ENCODE results near the gene PTCD3.

The PTCD3 gene

DNA sequence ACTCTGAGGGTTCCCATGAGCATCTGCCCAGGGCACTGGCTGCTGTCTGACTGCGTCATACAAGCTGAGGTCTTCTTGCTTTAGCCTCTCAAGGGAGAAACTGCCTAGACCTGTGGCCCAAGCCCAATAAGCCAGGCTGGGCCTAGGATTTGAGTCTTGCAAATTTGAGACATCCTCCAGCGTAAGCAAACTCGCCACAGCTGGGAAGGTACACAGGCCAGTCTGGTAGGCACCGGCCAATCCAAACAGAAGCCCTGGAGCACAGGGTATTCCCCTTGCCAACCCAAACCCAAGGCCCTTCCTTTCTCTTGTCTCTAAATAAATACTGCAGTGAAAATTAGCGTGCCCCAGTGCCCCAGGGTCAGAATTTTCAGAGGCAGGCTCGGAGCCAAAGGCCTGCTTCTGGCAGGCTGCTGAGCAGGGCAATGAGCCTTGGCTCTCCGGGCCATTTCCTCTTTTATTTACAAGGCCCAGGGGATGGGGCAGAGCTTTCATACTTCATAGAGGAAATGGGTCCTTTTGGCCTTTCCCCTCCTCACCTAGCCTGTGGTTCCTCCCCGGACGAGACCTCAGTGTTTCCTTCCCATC is 33.7 kb upstream of the PTCD3 start (continued):
- TF ChIP-seq, protein P1, sequence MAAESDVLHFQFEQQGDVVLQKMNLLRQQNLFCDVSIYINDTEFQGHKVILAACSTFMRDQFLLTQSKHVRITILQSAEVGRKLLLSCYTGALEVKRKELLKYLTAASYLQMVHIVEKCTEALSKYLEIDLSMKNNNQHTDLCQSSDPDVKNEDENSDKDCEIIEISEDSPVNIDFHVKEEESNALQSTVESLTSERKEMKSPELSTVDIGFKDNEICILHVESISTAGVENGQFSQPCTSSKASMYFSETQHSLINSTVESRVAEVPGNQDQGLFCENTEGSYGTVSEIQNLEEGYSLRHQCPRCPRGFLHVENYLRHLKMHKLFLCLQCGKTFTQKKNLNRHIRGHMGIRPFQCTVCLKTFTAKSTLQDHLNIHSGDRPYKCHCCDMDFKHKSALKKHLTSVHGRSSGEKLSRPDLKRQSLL (tag by site-specific recombination; IDR thresholded peaks at IDR 0.05) = no peak
- TF ChIP-seq OSR2 (tag by site-specific recombination; IDR thresholded peaks at IDR 0.05) = no peak
- TF ChIP-seq ZNF174 (tag by site-specific recombination; IDR thresholded peaks at IDR 0.05) = no peak
- TF ChIP-seq, protein P2, sequence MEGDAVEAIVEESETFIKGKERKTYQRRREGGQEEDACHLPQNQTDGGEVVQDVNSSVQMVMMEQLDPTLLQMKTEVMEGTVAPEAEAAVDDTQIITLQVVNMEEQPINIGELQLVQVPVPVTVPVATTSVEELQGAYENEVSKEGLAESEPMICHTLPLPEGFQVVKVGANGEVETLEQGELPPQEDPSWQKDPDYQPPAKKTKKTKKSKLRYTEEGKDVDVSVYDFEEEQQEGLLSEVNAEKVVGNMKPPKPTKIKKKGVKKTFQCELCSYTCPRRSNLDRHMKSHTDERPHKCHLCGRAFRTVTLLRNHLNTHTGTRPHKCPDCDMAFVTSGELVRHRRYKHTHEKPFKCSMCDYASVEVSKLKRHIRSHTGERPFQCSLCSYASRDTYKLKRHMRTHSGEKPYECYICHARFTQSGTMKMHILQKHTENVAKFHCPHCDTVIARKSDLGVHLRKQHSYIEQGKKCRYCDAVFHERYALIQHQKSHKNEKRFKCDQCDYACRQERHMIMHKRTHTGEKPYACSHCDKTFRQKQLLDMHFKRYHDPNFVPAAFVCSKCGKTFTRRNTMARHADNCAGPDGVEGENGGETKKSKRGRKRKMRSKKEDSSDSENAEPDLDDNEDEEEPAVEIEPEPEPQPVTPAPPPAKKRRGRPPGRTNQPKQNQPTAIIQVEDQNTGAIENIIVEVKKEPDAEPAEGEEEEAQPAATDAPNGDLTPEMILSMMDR (tag by site-specific recombination; IDR thresholded peaks at IDR 0.05) = no peak
- TF ChIP-seq PBX3 (CRISPR knock-in tag; IDR thresholded peaks at IDR 0.05) = no peak
- TF ChIP-seq ZNF148 (tag by site-specific recombination; IDR thresholded peaks at IDR 0.05; ENCODE audit: borderline replicate concordance) = no peak
- no peak for TF ChIP-seq TRIM28 (IDR thresholded peaks at IDR 0.05; ENCODE audit: borderline replicate concordance, low read length)

DNA sequence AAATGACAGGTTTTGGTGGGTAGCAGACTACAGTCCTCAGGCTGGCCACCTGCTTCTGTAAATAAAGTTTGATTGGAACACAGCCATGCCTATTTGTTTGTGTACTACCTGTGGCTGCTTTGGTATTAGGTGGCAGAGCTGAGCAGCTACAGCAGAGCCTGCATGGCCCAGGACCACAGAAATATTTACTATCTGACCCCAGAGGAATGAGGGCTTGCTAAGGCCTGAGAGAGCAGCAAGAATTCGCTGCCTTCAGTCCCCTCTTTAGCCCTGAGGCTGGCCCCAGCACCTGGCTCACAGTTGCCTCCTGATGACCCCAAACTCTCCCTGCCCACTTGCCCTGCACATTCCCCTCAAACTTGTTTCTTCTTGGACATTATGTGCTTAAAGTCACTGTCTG is 32.8 kb upstream of the PTCD3 start:
- ChIA-PET POLR2A (no interaction called here), CTCF (no interaction called here)
- TF ChIP-seq, protein P3, sequence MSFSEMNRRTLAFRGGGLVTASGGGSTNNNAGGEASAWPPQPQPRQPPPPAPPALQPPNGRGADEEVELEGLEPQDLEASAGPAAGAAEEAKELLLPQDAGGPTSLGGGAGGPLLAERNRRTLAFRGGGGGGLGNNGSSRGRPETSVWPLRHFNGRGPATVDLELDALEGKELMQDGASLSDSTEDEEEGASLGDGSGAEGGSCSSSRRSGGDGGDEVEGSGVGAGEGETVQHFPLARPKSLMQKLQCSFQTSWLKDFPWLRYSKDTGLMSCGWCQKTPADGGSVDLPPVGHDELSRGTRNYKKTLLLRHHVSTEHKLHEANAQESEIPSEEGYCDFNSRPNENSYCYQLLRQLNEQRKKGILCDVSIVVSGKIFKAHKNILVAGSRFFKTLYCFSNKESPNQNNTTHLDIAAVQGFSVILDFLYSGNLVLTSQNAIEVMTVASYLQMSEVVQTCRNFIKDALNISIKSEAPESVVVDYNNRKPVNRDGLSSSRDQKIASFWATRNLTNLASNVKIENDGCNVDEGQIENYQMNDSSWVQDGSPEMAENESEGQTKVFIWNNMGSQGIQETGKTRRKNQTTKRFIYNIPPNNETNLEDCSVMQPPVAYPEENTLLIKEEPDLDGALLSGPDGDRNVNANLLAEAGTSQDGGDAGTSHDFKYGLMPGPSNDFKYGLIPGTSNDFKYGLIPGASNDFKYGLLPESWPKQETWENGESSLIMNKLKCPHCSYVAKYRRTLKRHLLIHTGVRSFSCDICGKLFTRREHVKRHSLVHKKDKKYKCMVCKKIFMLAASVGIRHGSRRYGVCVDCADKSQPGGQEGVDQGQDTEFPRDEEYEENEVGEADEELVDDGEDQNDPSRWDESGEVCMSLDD (tag by site-specific recombination; IDR thresholded peaks at IDR 0.05) = no peak
- TF ChIP-seq ZNF776 (tag by site-specific recombination; IDR thresholded peaks at IDR 0.05; ENCODE audit: borderline replicate concordance) (no peak), ZNF121 (tag by site-specific recombination; IDR thresholded peaks at IDR 0.05) (no peak), ZNF148 (tag by site-specific recombination; IDR thresholded peaks at IDR 0.05; ENCODE audit: borderline replicate concordance) (no peak), ZNF521 (tag by site-specific recombination; IDR thresholded peaks at IDR 0.05) (no peak), ZNF792 (tag by site-specific recombination; IDR thresholded peaks at IDR 0.05) (no peak), KLF7 (tag by site-specific recombination; IDR thresholded peaks at IDR 0.05; ENCODE audit: borderline replicate concordance) (no peak), ZNF426 (tag by site-specific recombination; IDR thresholded peaks at IDR 0.05) (no peak), ZNF670 (tag by site-specific recombination; IDR thresholded peaks at IDR 0.05; ENCODE audit: low read depth) (no peak), KLF10 (tag by site-specific recombination; IDR thresholded peaks at IDR 0.05) (no peak), ZBTB7A (tag by site-specific recombination; IDR thresholded peaks at IDR 0.05; ENCODE audit: low read depth) (no peak), PBX3 (CRISPR knock-in tag; IDR thresholded peaks at IDR 0.05) (no peak), ZNF132 (tag by site-specific recombination; IDR thresholded peaks at IDR 0.05; ENCODE audit: borderline replicate concordance) (no peak), EGR2 (tag by site-specific recombination; IDR thresholded peaks at IDR 0.05; ENCODE audit: low read depth) (no peak), ZNF239 (tag by site-specific recombination; IDR thresholded peaks at IDR 0.05) (no peak)

More for the DNA sequence above, 32.8 kb upstream of the PTCD3 start:
- Histone ChIP-seq H3K4me1 (ENCODE audit: control insufficient read depth, insufficient read depth, low read length) (no peaks in the 10 kb centered on the region), H3K4me3 (ENCODE audit: low read depth, low read length) (no peak overlapping the region), H3K27ac (ENCODE audit: extremely low read depth, low read depth, low read length) (no peak overlapping the region), H3K9me3 (ENCODE audit: control insufficient read depth, insufficient read depth, low read depth, low read length) (no peaks in the 10 kb centered on the region), H3K36me3 (ENCODE audit: control insufficient read depth in 2 of 2, insufficient read depth in 1 of 2, low read length in 2 of 2) (peaks cover 13 to 96% of the 10 kb centered on the region in 2 experiments)

Measured in HEK293 (cell line).